Endothelial cell of umbilical vein (primary cell): Measurements from ENCODE around the gene CTNNA2. TPM values are rescaled to one million over a fixed set of nuclear protein-coding genes. Genes with fewer than 3 reads are reported as not detected.

Experiments
- BruUV-seq: library from RNA; stranded (reverse); fragments of 400-500 nt; replicated peaks from 2 replicates; lab custom pipeline; 2021; lab: Mats Ljungman, UMichigan
- CTCF ChIA-PET: fragments of 300-600, 350-600 bp; sonication (Branson Sonifier 250); formaldehyde crosslinking; loops from one replicate; lab custom pipeline; 2021; ENCODE audit warnings: antibody characterized with exemption, inconsistent platforms; lab: Charles Lee
- POLR2A ChIA-PET: fragments of 300-600, 350-600 bp; sonication (Branson Sonifier 250); formaldehyde crosslinking; loops from one replicate; lab custom pipeline; 2021; ENCODE audit warnings: antibody characterized with exemption, inconsistent platforms; lab: Charles Lee
- DNase-seq: peaks from one replicate; pipeline ENCODE4 v3.0.0-alpha.2; 2011; ENCODE audit warnings: low read depth, low spot score
- FAIRE-seq: peaks from 2 replicates; lab custom pipeline; 2011; peaks lifted over from hg19 to GRCh38; lab: Jason Lieb, UNC
- H2AFZ ChIP-seq: 2 replicates; pipeline ENCODE4 v1.6.0; 2012; ENCODE audit warnings: low read depth, low read length, control low read depth, inconsistent platforms
- H3K27ac ChIP-seq: 2 replicates; pipeline ENCODE4 v1.5.1; 2011; ENCODE audit warnings: low read depth, mild to moderate bottlenecking, control low read depth, low read length, moderate library complexity; ENCODE audit not compliant: insufficient read depth
- H3K27me3 ChIP-seq, 2 experiments: 2 replicates each; pipeline versions ENCODE4 v1.6.0 to v1.6.1; 2011; ENCODE audit warnings: low read length in 2 of 2, mixed read lengths in 1 of 2; ENCODE audit not compliant: control insufficient read depth in 2 of 2, insufficient read depth in 2 of 2
- H3K36me3 ChIP-seq, 2 experiments: 2 replicates in 1 of 2; 3 replicates in 1 of 2; pipeline ENCODE4 v1.5.1; 2011; ENCODE audit warnings: low read length in 2 of 2, mild to moderate bottlenecking in 1 of 2, moderate library complexity in 1 of 2; ENCODE audit not compliant: control insufficient read depth in 2 of 2, insufficient read depth in 2 of 2; ENCODE audit errors: extremely low read depth in 1 of 2
- H3K4me1 ChIP-seq: 3 replicates; pipeline ENCODE4 v1.5.1; 2011; ENCODE audit warnings: mild to moderate bottlenecking, low read length; ENCODE audit not compliant: control insufficient read depth, insufficient read depth; ENCODE audit errors: extremely low read depth
- H3K4me2 ChIP-seq: 2 replicates; pipeline ENCODE4 v1.6.1; 2011; ENCODE audit warnings: low read length, control low read depth, mixed read lengths; ENCODE audit not compliant: insufficient read depth
- H3K4me3 ChIP-seq, 3 experiments: fragments of 200-600 bp in 1 of 3; sonication (generic), shearing (Covaris generic) in 1 of 3; replicated peaks in 1 of 3; 2 replicates each; pipeline ENCODE4 v1.5.1; 2011 to 2016; ENCODE audit warnings: control low read depth in 3 of 3, low read length in 3 of 3, mild to moderate bottlenecking in 2 of 3, inconsistent platforms in 1 of 3, low read depth in 1 of 3, moderate library complexity in 1 of 3; ENCODE audit not compliant: insufficient read depth in 1 of 3
- H3K79me2 ChIP-seq: 2 replicates; pipeline ENCODE4 v1.6.0; 2012; ENCODE audit warnings: low read length, inconsistent platforms; ENCODE audit not compliant: control insufficient read depth, insufficient read depth
- H3K9ac ChIP-seq: replicated peaks from 2 replicates; pipeline ENCODE3; 2011; ENCODE audit warnings: low read length, control low read depth; ENCODE audit not compliant: insufficient read depth; ENCODE audit errors: extremely low read depth
- H3K9me1 ChIP-seq: replicated peaks from 3 replicates; pipeline ENCODE4 v1.6.0; 2011; ENCODE audit warnings: mild to moderate bottlenecking, low read length; ENCODE audit not compliant: control insufficient read depth, insufficient read depth; ENCODE audit errors: extremely low read depth
- H3K9me3 ChIP-seq: replicated peaks from 2 replicates; pipeline ENCODE4 v1.5.1; 2012; ENCODE audit warnings: low read length, inconsistent platforms; ENCODE audit not compliant: control insufficient read depth, insufficient read depth
- H4K20me1 ChIP-seq: replicated peaks from 2 replicates; pipeline ENCODE3; 2011; ENCODE audit warnings: mild to moderate bottlenecking, low read length; ENCODE audit not compliant: control insufficient read depth, insufficient read depth; ENCODE audit errors: extremely low read depth
- EZH2 ChIP-seq: IDR thresholded peaks from 2 replicates; pipeline ENCODE4 v1.6.1; 2012; ENCODE audit warnings: borderline replicate concordance, low read depth, mild to moderate bottlenecking, moderate library complexity, low read length, inconsistent platforms; ENCODE audit not compliant: severe bottlenecking
- FOS ChIP-seq: IDR thresholded peaks from 2 replicates; pipeline ENCODE4 v1.6.1; 2011; ENCODE audit warnings: mild to moderate bottlenecking, low read length, moderate library complexity, borderline replicate concordance; ENCODE audit not compliant: insufficient read depth
- GATA2 ChIP-seq: IDR thresholded peaks from 2 replicates; pipeline ENCODE4 v1.7.0; 2011; ENCODE audit warnings: low read depth, mild to moderate bottlenecking, moderate library complexity, mixed read lengths, low read length; ENCODE audit not compliant: insufficient read length, insufficient read depth
- JUN ChIP-seq: IDR thresholded peaks from 2 replicates; pipeline ENCODE4 v1.6.1; 2011; ENCODE audit warnings: borderline replicate concordance, low read depth; ENCODE audit not compliant: insufficient read length, insufficient read depth
- MAX ChIP-seq: IDR thresholded peaks from 2 replicates; pipeline ENCODE4 v1.6.1; 2011; ENCODE audit not compliant: insufficient read depth, insufficient read length
- MYC ChIP-seq: IDR thresholded peaks from one replicate; pipeline ENCODE4 v1.6.1; 2011; ENCODE audit warnings: mild to moderate bottlenecking, low read depth, low read length
- POLR2A ChIP-seq: IDR thresholded peaks from 2 replicates; pipeline ENCODE4 v1.6.1; 2012; ENCODE audit warnings: low read depth, mild to moderate bottlenecking, control low read depth, low read length
- POLR2AphosphoS5 ChIP-seq: IDR thresholded peaks from 2 replicates; pipeline ENCODE4 v1.6.1; 2012; ENCODE audit warnings: low read depth, mild to moderate bottlenecking, control low read depth, low read length, moderate library complexity; ENCODE audit not compliant: insufficient read depth
- dilution Hi-C: fragments of 300-500 bp; cut with MboI; formaldehyde crosslinking; loops from one replicate; pipeline ENCODE4 v1.15.0; 2019; ENCODE audit warnings: low sequenced_read_pairs; ENCODE audit not compliant: extremely low pct_ligation_motif_present
- intact Hi-C: fragments of 100-400 bp; cut with micrococcal nuclease; formaldehyde crosslinking; loops from one replicate; pipeline ENCODE4 v1.10.0; 2022
- polyA plus RNA-seq, 4 experiments: library from polyadenylated mRNA; depleted of rRNA in 3 of 4; stranded (reverse) in 3 of 4; unstranded in 1 of 4; fragments of >200 nt; gene quantifications; 2 replicates each; pipeline versions ENCODE4 v1.2.1 to v1.2.3, GENCODE V29; 2011 to 2012; ENCODE audit warnings: missing spikeins in 1 of 4
- total RNA-seq: library from RNA; stranded (reverse); gene quantifications from 2 replicates; pipeline ENCODE4 v1.2.3, GENCODE V29; 2021

CTNNA2 gene
- total and polyA plus RNA-seq, 2 donors (not counting 3 experiments of a cell fraction or from before 2014, with no cell fraction given), result not detected

- Histone ChIP-seq H4K20me1 (no peaks in the 10 kb centered on the region), H3K79me2 (no peaks in the 10 kb centered on the region), H3K4me2 (no peak overlapping the region), H3K36me3 (no peaks in the 10 kb centered on the region), H3K9ac (no peak overlapping the region), H3K4me1 (no peaks in the 10 kb centered on the region), H2AFZ (no peak overlapping the region), H3K4me3 (no peak overlapping the region), H3K9me3 (no peaks in the 10 kb centered on the region), H3K9me1 (no peaks in the 10 kb centered on the region), H3K27ac (no peak overlapping the region), H3K27me3 (no peaks in the 10 kb centered on the region)
- ChIA-PET CTCF (interaction anchor here (1.7 kb wide), 1 partner anchor 176 kb away, joined by 3 read pairs; no protein-coding TSS in a partner anchor), POLR2A (no interaction called here)
- intact Hi-C loops, result no loop called here
- dilution Hi-C loops, result no loop called here
- no peak for TF ChIP-seq EZH2
- no TSS peak for BruUV-seq
- DNase-seq, result no peak
- FAIRE-seq, result no peak
Measured at GRCh38 chr2:80322958-80323357, 810.1 kb downstream of the CTNNA2 start.

- H3K27ac ChIP-seq, result no peak overlapping the region
- FAIRE-seq (no peak), DNase-seq (no peak)
- H3K9ac ChIP-seq, result no peak overlapping the region
- H3K9me3 ChIP-seq, result no peaks in the 10 kb centered on the region
- H3K9me1 ChIP-seq, result no peaks in the 10 kb centered on the region
- no peaks in the 10 kb centered on the region for H3K4me1 ChIP-seq
- no peaks in the 10 kb centered on the region for H4K20me1 ChIP-seq
- H2AFZ ChIP-seq, result no peak overlapping the region
- no TSS peak for BruUV-seq
- intact Hi-C loops (no loop called here), dilution Hi-C loops (no loop called here)
- H3K36me3 ChIP-seq, result no peaks in the 10 kb centered on the region
- no peaks in the 10 kb centered on the region for H3K79me2 ChIP-seq
- ChIA-PET POLR2A (no interaction called here), CTCF (interaction anchor here (1.7 kb wide), 1 partner anchor 175 kb away, joined by 3 read pairs; no protein-coding TSS in a partner anchor)
- no peak overlapping the region for H3K4me3 ChIP-seq
- no peak for TF ChIP-seq FOS
- TF ChIP-seq MAX, result no peak
- no peak for TF ChIP-seq MYC
- TF ChIP-seq GATA2, result no peak
- no peak for TF ChIP-seq JUN
- no peak for TF ChIP-seq POLR2A
- no peak for TF ChIP-seq POLR2AphosphoS5
- no peak overlapping the region for H3K4me2 ChIP-seq
- no peaks in the 10 kb centered on the region for H3K27me3 ChIP-seq
Measured at GRCh38 chr2:80323610-80324009, 810.8 kb downstream of the CTNNA2 start.
